Measurements from ENCODE around the gene ATP1A4.

The ATP1A4 gene

GRCh38 chr1:160148121-160148520, 3.3 kb upstream of the ATP1A4 start:
- no peak for DNase-seq

GRCh38 chr1:160149233-160149632, 2.2 kb upstream of the ATP1A4 start:
- no peak for DNase-seq

DNA sequence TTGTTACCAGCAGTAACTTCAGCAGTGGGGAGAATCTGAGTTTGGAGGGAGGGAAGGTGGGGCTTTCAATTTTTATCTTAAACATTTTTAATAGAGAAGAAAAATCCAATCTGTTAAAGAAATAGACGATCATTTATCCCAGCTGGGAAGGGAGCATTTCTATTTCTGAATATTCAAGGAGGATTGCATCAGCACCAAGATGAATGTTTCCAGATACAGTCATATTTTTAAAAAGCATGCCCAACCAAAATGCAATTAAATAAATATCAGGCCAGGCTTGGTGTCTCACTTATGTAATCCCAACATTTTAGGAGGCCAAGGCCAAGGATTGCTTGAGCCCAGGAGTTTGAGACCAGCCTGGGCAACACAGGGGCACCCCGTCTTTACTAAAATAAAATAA, 1.7 kb upstream of the ATP1A4 start:
- DNase-seq, result no peak

GRCh38 chr1:160154790-160155189, 3.4 kb downstream of the ATP1A4 start:
- no peak for DNase-seq

- no peak for DNase-seq
These were observed 5.0 kb downstream of the ATP1A4 start for GRCh38 chr1:160156361-160156760.

DNA sequence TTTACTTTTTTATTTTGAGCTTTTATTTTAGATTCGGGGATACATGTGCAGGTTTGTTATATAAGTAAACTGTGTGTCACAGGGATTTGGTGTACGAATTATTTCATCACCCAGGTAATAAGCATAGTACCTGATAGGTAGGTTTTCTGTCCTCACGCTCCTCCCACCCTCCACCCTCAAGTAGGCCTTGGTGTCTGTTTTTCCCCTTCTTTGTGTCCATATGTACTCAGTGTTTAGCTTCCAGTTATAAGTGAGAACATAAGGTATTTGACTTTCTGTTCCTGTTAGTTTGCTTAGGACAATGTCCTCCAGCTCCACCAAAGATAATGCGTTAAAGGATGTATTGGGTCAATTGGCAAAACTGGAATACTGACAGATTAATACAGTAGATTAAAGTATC, 5.8 kb downstream of the ATP1A4 start:
- no peak for DNase-seq

DNA sequence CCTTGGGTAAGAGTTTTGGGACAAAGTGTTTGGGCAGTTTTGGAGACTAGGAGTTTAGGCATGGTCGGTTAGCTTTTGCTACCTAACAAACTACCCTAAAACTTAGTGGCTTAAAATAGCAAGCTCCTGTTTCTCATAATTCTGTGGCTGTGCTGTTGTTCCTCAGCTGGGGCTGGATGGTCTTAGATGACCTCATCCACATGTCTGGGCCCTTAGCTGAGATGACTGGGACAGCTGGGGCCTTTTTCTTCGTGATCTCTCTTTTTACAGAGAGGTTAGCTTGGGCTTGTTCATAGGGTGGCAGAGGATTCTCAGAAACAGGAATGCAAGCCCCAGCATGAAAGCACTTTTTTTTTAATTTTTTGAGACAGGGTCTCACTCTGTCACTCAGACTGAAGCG, 6.6 kb downstream of the ATP1A4 start:
- DNase-seq, result no peak

DNA sequence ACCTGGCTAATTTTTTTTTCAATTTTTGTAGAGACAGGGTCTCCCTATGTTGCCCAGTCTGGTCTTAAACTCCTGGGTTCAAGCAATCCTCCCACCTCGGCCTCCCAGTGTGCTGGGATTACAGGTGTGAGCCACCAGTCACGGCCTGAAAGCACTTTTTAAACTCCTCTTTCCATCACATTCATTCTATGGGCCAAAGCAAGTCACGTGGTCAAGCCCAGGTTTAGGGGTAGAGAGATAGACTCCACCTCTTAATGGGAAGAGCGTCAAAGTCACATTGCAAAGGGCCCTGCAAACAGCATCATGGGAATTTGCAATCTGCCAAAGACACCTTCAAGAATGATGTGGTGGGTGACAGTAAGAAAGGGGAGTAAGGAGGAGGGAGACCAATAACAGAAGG, 7.1 kb downstream of the ATP1A4 start:
- no peak for DNase-seq

DNA sequence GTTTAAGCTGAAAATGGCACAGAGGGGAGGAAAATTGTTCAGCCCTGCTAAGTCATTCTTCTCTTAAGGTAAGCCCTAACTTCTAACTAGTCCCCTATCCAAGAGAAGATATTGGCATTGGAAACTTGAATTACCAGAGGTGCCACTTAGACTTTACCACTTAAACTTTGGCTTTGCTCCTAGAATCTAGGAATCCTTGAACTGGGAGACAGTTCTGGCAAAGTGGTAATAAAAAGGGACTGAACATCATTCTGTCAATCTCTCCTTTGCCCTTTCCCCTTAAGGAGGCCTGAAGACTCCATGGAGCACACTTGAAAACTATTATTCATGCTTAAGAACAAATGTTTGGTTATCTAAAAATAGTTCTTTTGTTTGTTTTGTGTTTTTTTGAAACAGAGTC, 8.4 kb downstream of the ATP1A4 start:
- DNase-seq, result no peak

GRCh38 chr1:160161965-160162705, 10.7 kb downstream of the ATP1A4 start:
- DNase-seq, result peak; percentile 44 to 52

- DNase-seq, result no peak
These were observed 11.5 kb downstream of the ATP1A4 start for GRCh38 chr1:160162931-160163330.

GRCh38 chr1:160163615-160164014, 12.2 kb downstream of the ATP1A4 start:
- no peak for DNase-seq

- no peak for DNase-seq
These were observed 12.7 kb downstream of the ATP1A4 start for GRCh38 chr1:160164121-160164520.

- peak; percentile 47 to 50 for DNase-seq
These were observed 14.9 kb downstream of the ATP1A4 start for GRCh38 chr1:160166166-160166868.

DNA sequence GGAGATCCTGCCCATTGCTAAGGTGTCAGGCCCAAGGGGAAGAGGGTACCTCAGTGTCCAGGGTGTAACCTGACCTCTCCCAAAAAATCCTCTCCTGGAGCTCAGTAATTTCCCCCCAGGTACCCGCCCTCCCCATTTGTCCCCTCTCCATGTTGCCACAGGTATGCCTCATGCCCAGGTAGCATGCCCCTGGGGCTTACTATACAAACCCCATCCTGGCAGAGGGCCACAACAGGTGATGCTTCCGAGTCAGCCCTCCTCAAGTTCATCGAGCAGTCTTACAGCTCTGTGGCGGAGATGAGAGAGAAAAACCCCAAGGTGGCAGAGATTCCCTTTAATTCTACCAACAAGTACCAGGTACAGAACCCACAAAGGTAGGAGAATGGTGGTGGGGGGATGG, 15.7 kb downstream of the ATP1A4 start:
- DNase-seq, result no peak

GRCh38 chr1:160167580-160167979, 16.2 kb downstream of the ATP1A4 start:
- DNase-seq, result no peak

DNA sequence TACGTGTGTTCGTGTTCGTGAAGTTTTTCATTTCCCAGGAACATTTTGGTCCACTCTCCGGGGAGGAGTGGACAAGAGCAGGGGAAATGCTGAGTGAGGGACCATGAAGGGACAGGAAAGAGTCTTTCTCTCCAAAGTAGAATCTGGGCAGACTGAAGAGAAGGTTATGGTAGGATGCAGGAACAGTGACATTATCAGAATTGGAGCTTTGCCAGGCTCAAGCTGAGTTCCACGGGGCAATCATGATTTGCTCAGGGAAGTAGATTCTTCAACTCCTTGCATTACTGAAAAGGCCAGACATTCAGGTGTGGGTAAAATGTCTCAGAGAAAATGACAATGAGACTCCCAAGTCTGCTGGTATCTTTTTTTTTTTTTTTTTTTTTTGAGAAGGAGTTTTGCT, 16.6 kb downstream of the ATP1A4 start:
- DNase-seq, result no peak

GRCh38 chr1:160168609-160169369, 17.4 kb downstream of the ATP1A4 start:
- no peak for DNase-seq

GRCh38 chr1:160169553-160170399, 18.4 kb downstream of the ATP1A4 start:
- peak; percentile 41 to 45 for DNase-seq

DNA sequence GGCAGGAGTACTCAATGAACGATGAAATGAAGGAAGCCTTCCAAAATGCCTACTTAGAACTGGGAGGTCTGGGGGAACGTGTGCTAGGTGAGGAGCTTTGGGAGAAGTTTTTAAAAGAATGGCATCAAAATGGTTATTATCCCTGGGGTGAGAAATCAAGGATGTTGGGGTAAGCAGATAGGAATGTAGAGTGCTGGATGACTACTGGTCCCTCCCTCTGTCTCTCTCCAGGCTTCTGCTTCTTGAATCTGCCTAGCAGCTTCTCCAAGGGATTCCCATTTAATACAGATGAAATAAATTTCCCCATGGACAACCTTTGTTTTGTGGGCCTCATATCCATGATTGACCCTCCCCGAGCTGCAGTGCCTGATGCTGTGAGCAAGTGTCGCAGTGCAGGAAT, 20.0 kb downstream of the ATP1A4 start:
- DNase-seq, result no peak

GRCh38 chr1:160171980-160172379, 20.6 kb downstream of the ATP1A4 start:
- no peak for DNase-seq

DNA sequence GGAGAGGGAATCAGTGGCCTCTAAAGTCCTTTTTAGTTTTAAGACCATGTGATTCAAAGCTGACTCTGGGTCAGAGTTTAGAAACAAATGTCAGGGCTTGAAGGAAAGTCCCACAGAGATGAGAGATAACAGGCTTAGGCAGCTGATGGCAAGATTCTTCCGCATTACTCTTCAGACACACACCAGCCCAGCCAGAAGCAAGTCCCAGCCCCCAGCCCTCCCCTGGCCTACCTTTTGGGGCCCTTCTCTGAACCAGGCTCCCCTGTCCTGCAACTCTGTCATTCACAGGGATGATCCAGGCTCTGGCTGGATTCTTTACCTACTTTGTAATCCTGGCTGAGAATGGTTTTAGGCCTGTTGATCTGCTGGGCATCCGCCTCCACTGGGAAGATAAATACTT, 25.8 kb downstream of the ATP1A4 start:
- no peak for DNase-seq

DNA sequence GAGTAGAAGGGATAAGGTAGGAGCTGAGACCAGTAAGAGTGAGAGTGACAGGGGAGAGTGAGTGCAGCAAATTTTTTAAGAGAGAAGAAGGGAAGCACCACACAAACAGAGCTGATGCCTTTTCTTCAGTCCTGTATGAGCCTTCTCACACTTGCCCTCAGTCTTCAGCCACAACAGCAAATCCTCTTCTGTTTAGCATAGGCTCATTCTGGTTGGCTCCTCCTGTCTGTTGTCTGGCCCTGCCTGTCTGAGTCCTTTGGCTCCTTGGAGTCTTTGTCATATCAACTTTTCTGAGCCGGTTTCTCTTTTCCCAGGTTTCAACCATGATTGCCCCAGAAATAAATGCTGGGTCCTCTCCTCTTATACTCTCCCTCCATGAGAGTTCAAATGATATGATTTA, 26.3 kb downstream of the ATP1A4 start:
- DNase-seq, result no peak
